GM23248 (cell line): ENCODE measurements around the gene DENND2A. TPM values are rescaled to one million over a fixed set of nuclear protein-coding genes. Genes with fewer than 3 reads are reported as not detected.
A peak's percentile ranks its signal among the peaks of the same experiment; 100 is the strongest.
"Not testable (repeated sequence)": the region's sequence is repeated elsewhere in the genome, so short reads cannot be mapped to it uniquely, and the experiment has no call there.

Experiments used
- DNase-seq: peaks from one replicate; pipeline ENCODE4 v3.0.0-alpha.2; 2015
- H2AFZ ChIP-seq: fragments of 200-600 bp; sonication (generic); 2 replicates; pipeline ENCODE4 v1.6.1; 2016; ENCODE audit warnings: antibody characterized with exemption
- H3F3A ChIP-seq: fragments of 200-600 bp; sonication (generic); 2 replicates; pipeline ENCODE4 v1.6.1; 2016; ENCODE audit warnings: mild to moderate bottlenecking, antibody characterized with exemption, mixed run types; ENCODE audit not compliant: insufficient read depth
- H3K27ac ChIP-seq: fragments of 200-600 bp; sonication (generic); 2 replicates; pipeline ENCODE4 v1.5.1; 2016; ENCODE audit warnings: mild to moderate bottlenecking
- H3K27me3 ChIP-seq: fragments of 200-600 bp; sonication (generic); replicated peaks from 2 replicates; pipeline ENCODE4 v1.6.1; 2016; ENCODE audit warnings: mild to moderate bottlenecking; ENCODE audit not compliant: insufficient read depth
- H3K36me3 ChIP-seq: fragments of 200-600 bp; sonication (generic); 2 replicates; pipeline ENCODE4 v1.6.1; 2016; ENCODE audit warnings: low read depth, mild to moderate bottlenecking
- H3K4me1 ChIP-seq: fragments of 200-600 bp; sonication (generic); 2 replicates; pipeline ENCODE4 v1.6.1; 2016; ENCODE audit warnings: mild to moderate bottlenecking; ENCODE audit not compliant: insufficient read depth
- H3K4me2 ChIP-seq: fragments of 200-600 bp; sonication (generic); one replicate; pipeline ENCODE4 v1.6.1; 2016; ENCODE audit warnings: mild to moderate bottlenecking; ENCODE audit not compliant: unreplicated experiment
- H3K4me3 ChIP-seq: fragments of 200-600 bp; sonication (generic); 2 replicates; pipeline ENCODE4 v1.5.1; 2016; ENCODE audit warnings: mild to moderate bottlenecking
- H3K79me2 ChIP-seq: fragments of 200-600 bp; sonication (generic); 2 replicates; pipeline ENCODE4 v1.6.1; 2016; ENCODE audit warnings: mild to moderate bottlenecking; ENCODE audit not compliant: insufficient read depth
- H3K9ac ChIP-seq: fragments of 200-600 bp; sonication (generic); 2 replicates; pipeline ENCODE4 v1.6.1; 2016; ENCODE audit warnings: mild to moderate bottlenecking
- H3K9me2 ChIP-seq: fragments of 200-600 bp; sonication (generic); 2 replicates; pipeline ENCODE4 v1.6.1; 2016; ENCODE audit warnings: mixed run types, mild to moderate bottlenecking, moderate library complexity; ENCODE audit not compliant: insufficient read depth
- H3K9me3 ChIP-seq: fragments of 200-600 bp; sonication (generic); one replicate; pipeline ENCODE4 v1.6.1; 2017; ENCODE audit warnings: low read depth
- H4K20me1 ChIP-seq: fragments of 200-600 bp; sonication (generic); 2 replicates; pipeline ENCODE4 v1.6.0; 2016; ENCODE audit not compliant: insufficient read depth
- EZH2 ChIP-seq: fragments of 200-600 bp; sonication (generic); IDR thresholded peaks from 2 replicates; pipeline ENCODE4 v1.6.1; 2018; ENCODE audit warnings: antibody characterized with exemption, mild to moderate bottlenecking; ENCODE audit not compliant: insufficient read depth, poor library complexity, severe bottlenecking
- EZH2phosphoT487 ChIP-seq: fragments of 200-600 bp; sonication (generic); IDR thresholded peaks from 2 replicates; pipeline ENCODE4 v1.6.1; 2018; ENCODE audit warnings: antibody characterized with exemption, moderate library complexity, mild to moderate bottlenecking, low read depth; ENCODE audit not compliant: insufficient read depth
- WGBS, 2 experiments: methylation state at CpG; one replicate each; pipeline ENCODE4 v1.1.6; 2015 to 2017; ENCODE audit warnings: low lambda C conversion rate in 2 of 2, low coverage in 1 of 2; ENCODE audit errors: missing lambda C conversion rate in 2 of 2; 5-methylcytosine and 5-hydroxymethylcytosine counted together
- in situ Hi-C: fragments of 300-500 bp; cut with MboI; formaldehyde crosslinking; loops from 2 replicates; pipeline ENCODE4 v1.15.0; 2020
- polyA plus RNA-seq: library from polyadenylated mRNA; unstranded; fragments of >200 nt; fragmentation: Nextera tagmentation; extraction: Ambion mirVana; gene quantifications from 2 replicates; pipeline ENCODE4 v1.2.1, GENCODE V29; 2016
- total RNA-seq: library from RNA; depleted of rRNA; stranded (reverse); fragments of >200 nt; shearing (Covaris generic); gene quantifications from 2 replicates; pipeline ENCODE4 v1.2.3, GENCODE V29; 2014

The DENND2A gene
- total and polyA plus RNA-seq, 2 experiments from 2014 or later, result 0.78 to 2.2 TPM

GRCh38 chr7:140518370-140519006, 122.1 kb downstream of the DENND2A start:
- Histone ChIP-seq H3K36me3 (no peaks in the 10 kb centered on the region), H3K27ac (no peak overlapping the region), H3K4me2 (no peak overlapping the region), H3F3A (no peaks in the 10 kb centered on the region), H3K4me1 (no peaks in the 10 kb centered on the region), H3K4me3 (no peak overlapping the region), H3K9me2 (no peaks in the 10 kb centered on the region), H3K27me3 (no peaks in the 10 kb centered on the region), H2AFZ (peak overlapping the region; percentile 62), H4K20me1 (no peaks in the 10 kb centered on the region), H3K9me3 (no peaks in the 10 kb centered on the region), H3K9ac (peak overlapping the region; percentile 26), H3K79me2 (no peaks in the 10 kb centered on the region)
- in situ Hi-C loops, result loop anchor here (5.0 to 25.0 kb wide), 2 partner anchors 139 to 494 kb away; partner anchors contain the start of gene MRPS33
- DNase-seq, result no peak
- no peak for TF ChIP-seq EZH2
- TF ChIP-seq EZH2phosphoT487, result no peak
- 63 to 71% methylated on average over 15 of the region's 15 CpGs for WGBS, 2 experiments

- Histone ChIP-seq H3K27me3 (no peaks in the 10 kb centered on the region), H3F3A (no peaks in the 10 kb centered on the region), H2AFZ (peak overlapping the region; percentile 62), H3K27ac (no peak overlapping the region), H3K4me1 (no peaks in the 10 kb centered on the region), H4K20me1 (no peaks in the 10 kb centered on the region), H3K79me2 (no peaks in the 10 kb centered on the region), H3K4me3 (no peak overlapping the region), H3K4me2 (no peak overlapping the region), H3K9ac (peak overlapping the region; percentile 26), H3K9me3 (no peaks in the 10 kb centered on the region), H3K9me2 (no peaks in the 10 kb centered on the region), H3K36me3 (no peaks in the 10 kb centered on the region)
- TF ChIP-seq EZH2 (no peak), EZH2phosphoT487 (no peak)
- WGBS, 2 experiments, result 28 to 34% methylated on average over 31 of the region's 31 CpGs
- in situ Hi-C loops, result loop anchor here (5.0 to 25.0 kb wide), 2 partner anchors 140 to 495 kb away; partner anchors contain the start of gene MRPS33
- peak; percentile 95 for DNase-seq
Measured at GRCh38 chr7:140517546-140518369, 122.9 kb downstream of the DENND2A start.

GRCh38 chr7:140512317-140513000, 128.2 kb downstream of the DENND2A start:
- H3K4me2 ChIP-seq, result no peak overlapping the region
- H3K27ac ChIP-seq, result no peak overlapping the region
- in situ Hi-C loops, result loop anchor here (25.0 kb wide), 1 partner anchor 500 kb away; the partner anchor contains the start of gene MRPS33
- DNase-seq, result peak; percentile 20
- H3K4me1 ChIP-seq, result no peaks in the 10 kb centered on the region
- 32 to 35% methylated on average over 7 to 9 of the region's 9 CpGs for WGBS, 2 experiments
- H3K9me2 ChIP-seq, result no peaks in the 10 kb centered on the region
- no peaks in the 10 kb centered on the region for H3K79me2 ChIP-seq
- no peaks in the 10 kb centered on the region for H3K36me3 ChIP-seq
- H3K9ac ChIP-seq, result no peak overlapping the region
- H3F3A ChIP-seq, result no peaks in the 10 kb centered on the region
- no peaks in the 10 kb centered on the region for H3K27me3 ChIP-seq
- H3K9me3 ChIP-seq, result no peaks in the 10 kb centered on the region
- TF ChIP-seq EZH2phosphoT487, result no peak
- no peak for TF ChIP-seq EZH2
- H4K20me1 ChIP-seq, result no peaks in the 10 kb centered on the region
- H3K4me3 ChIP-seq, result no peak overlapping the region
- no peak overlapping the region; the same call in 1 of the 2 replicates for H2AFZ ChIP-seq

- 50 to 65% methylated on average over 4 to 5 of the region's 5 CpGs for WGBS, 2 experiments
- in situ Hi-C loops, result loop anchor here (25.0 kb wide), 1 partner anchor 503 kb away; the partner anchor contains the start of gene MRPS33
- TF ChIP-seq EZH2, result no peak
- TF ChIP-seq EZH2phosphoT487, result no peak
Measured at GRCh38 chr7:140509789-140510188, 130.8 kb downstream of the DENND2A start.

GRCh38 chr7:140507556-140507955, 133.1 kb downstream of the DENND2A start:
- H3K27ac ChIP-seq, H3K79me2 ChIP-seq, H3K4me3 ChIP-seq, DNase-seq, H4K20me1 ChIP-seq, H3K9ac ChIP-seq, H2AFZ ChIP-seq, H3K4me2 ChIP-seq, H3K4me1 ChIP-seq, H3K9me2 ChIP-seq, H3K9me3 ChIP-seq, H3K27me3 ChIP-seq, H3F3A ChIP-seq, H3K36me3 ChIP-seq: not testable (repeated sequence)
- in situ Hi-C loops, result loop anchor here (25.0 kb wide), 1 partner anchor 505 kb away; the partner anchor contains the start of gene MRPS33
- WGBS, 2 experiments, result 84 to 87% methylated on average over 6 of the region's 6 CpGs

More at GRCh38 chr7:140509789-140510188, 130.8 kb downstream of the DENND2A start:
- no peak overlapping the region for H3K27ac ChIP-seq
- H3F3A ChIP-seq, result no peaks in the 10 kb centered on the region
- H3K27me3 ChIP-seq, result no peaks in the 10 kb centered on the region
- no peaks in the 10 kb centered on the region for H3K9me3 ChIP-seq
- no peak overlapping the region for H3K9ac ChIP-seq
- H3K36me3 ChIP-seq, result no peaks in the 10 kb centered on the region
- no peaks in the 10 kb centered on the region for H3K9me2 ChIP-seq
- no peak overlapping the region for H3K4me3 ChIP-seq
- no peaks in the 10 kb centered on the region for H4K20me1 ChIP-seq
- H3K79me2 ChIP-seq, result no peaks in the 10 kb centered on the region
- 0 out of 2 replicates have a peak, but pooled peaks cover 4% of the 10 kb centered on the region for H3K4me1 ChIP-seq
- no peak overlapping the region for H3K4me2 ChIP-seq
- no peak overlapping the region for H2AFZ ChIP-seq
- DNase-seq, result no peak
